ENCODE results near the gene KCTD8. TPM values are rescaled to one million over a fixed set of nuclear protein-coding genes. Genes with fewer than 3 reads are reported as not detected.

KCTD8 gene
- total RNA-seq, 1 donor from 2014 or later = 1.2 TPM

GRCh38 chr4:44162538-44163270 is 285.9 kb downstream of the KCTD8 start:
- DNase-seq = no peak

DNA sequence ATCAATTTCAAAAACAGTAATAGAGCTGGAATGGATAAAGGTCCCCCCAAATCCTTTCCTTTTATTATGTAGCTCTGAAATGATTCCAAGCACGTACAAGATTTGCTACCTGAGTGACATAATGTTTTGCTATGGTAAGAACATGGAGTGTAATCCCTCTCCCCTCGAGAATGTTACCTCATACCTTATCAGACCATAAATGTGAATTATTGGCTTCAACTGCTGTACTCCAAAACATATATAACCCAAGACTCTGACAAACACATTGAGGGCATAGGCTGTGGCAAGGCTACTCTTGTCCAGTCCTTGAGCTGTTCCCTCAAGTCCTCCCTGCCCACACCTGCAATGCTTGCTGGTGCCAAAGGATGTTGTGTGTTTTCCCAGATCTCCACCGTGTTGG is 286.9 kb downstream of the KCTD8 start:
- no peak for DNase-seq

GRCh38 chr4:44160776-44161367 is 287.7 kb downstream of the KCTD8 start:
- no peak for DNase-seq

- no peak for DNase-seq
Measured at GRCh38 chr4:44159991-44160390, 288.6 kb downstream of the KCTD8 start.

DNA sequence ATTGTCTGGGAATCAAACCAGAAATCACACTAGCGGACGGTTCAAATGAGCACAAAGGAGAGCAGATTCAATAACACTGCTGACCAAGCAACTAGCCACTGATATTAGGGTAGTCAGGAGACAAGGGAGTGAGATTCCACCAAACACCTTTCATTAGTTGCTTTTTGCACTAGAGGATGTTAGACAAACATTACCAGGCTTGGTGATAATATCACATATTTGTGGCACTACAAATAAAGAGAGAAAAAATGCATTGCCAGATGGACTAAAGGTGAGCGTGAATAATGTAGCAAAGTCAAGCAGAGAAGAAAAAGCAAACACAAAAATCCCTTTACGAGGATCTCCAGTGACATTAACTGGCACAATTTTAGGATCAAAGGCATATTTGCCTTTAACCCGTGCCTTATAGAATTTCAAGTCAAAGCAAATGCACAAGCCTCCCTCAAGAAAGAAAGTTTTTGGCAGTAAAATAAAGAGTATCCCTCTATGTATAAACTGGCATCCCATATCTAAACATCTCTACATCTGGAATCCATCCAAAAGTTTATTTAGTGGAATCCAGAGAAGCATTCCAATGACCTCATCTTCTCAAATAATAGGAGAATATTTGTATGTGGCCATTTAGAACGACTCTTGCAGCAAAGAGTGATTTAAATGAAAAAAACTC is 290.9 kb downstream of the KCTD8 start:
- no peak for DNase-seq

GRCh38 chr4:44150091-44150576 is 298.5 kb downstream of the KCTD8 start:
- DNase-seq = no peak

DNA sequence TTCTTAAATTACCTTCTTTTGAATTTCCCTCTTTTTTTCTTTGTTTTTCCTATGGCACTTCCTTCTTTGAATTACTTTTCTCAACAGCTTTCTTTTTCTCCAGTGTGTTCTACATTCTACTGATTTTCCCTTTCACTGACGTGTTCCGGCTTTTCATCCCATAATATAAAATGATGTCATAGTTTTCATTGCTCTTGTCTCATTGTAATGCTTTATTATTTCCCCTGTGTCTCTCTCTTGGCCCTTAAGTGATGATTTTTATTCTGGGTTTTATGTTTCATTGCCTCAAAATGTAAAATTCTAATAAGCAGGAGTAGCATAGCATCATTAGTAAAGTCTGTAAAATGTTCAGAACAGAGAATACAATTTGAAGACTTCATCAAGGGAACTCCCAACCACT is 299.3 kb downstream of the KCTD8 start:
- DNase-seq = no peak

DNA sequence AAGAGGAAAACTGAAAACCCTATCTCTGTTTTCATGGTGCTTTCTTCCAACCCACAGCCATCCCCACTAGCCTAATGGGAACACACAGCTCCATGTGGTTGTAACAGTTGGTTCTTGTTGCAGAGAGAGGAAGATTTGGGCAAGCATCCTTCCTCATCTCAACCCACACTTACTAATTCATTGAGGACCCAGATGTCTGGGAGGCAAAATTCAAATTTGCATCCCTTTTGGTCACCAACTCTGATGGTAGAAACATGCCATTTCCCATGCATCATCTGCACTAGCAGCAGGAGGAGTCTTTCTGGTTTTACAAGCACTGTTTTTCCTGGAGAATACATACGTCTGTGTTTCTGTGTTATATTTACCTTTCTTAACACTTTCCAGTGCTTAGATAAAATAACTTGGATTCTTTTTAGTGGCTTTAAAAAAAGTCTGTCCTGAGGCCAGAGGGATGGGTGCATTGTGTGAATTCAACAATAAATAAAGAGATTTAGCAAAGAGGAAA is 301.0 kb downstream of the KCTD8 start:
- DNase-seq = no peak

- no peak for DNase-seq
Measured at GRCh38 chr4:44146516-44146915, 302.1 kb downstream of the KCTD8 start.

GRCh38 chr4:44145868-44146267 is 302.7 kb downstream of the KCTD8 start:
- DNase-seq = no peak

DNA sequence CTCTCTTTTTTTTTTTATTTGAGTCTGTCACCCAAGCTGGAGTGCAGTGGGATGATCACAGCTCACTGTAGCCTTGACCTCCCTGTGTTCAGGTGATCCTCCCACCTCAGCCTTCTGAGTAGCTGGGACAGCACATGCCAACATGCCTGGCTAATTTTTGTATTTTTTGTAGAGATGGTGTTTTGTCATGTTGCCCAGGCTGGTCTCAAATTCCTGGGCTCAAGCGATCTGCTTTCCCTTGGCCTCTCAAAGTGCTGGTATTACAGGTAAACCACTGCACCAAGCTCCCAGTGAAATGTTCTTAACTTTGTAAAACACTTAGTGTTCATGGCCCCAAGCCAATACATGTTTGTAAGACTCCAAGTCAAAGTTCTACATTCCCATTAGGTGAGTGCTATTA is 316.1 kb downstream of the KCTD8 start:
- DNase-seq = no peak

Other genes with a start within 250 kb of the KCTD8 start
- gene YIPF7, start 202.8 kb upstream of the KCTD8 start, total RNA-seq = 6.7 TPM
- 48.8 TPM for gene GUF1, start 229.6 kb upstream of the KCTD8 start, total RNA-seq